Measurements from ENCODE around the gene ZP3. TPM values are rescaled to one million over a fixed set of nuclear protein-coding genes. Genes with fewer than 3 reads are reported as not detected.
"Not testable (repeated sequence)": the region's sequence is repeated elsewhere in the genome, so short reads cannot be mapped to it uniquely, and the experiment has no call there.

The ZP3 gene
- total RNA-seq, 6 donors from 2014 or later, result 0.61 to 11.8 (median 0.78) TPM; not detected in 1

- TF ChIP-seq EP300 (IDR thresholded peaks at IDR 0.05), result no peak
- no peak for TF ChIP-seq POLR2A (IDR thresholded peaks at IDR 0.05)
- no peak for TF ChIP-seq POLR2AphosphoS5 (IDR thresholded peaks at IDR 0.05)
- TF ChIP-seq, protein P1, sequence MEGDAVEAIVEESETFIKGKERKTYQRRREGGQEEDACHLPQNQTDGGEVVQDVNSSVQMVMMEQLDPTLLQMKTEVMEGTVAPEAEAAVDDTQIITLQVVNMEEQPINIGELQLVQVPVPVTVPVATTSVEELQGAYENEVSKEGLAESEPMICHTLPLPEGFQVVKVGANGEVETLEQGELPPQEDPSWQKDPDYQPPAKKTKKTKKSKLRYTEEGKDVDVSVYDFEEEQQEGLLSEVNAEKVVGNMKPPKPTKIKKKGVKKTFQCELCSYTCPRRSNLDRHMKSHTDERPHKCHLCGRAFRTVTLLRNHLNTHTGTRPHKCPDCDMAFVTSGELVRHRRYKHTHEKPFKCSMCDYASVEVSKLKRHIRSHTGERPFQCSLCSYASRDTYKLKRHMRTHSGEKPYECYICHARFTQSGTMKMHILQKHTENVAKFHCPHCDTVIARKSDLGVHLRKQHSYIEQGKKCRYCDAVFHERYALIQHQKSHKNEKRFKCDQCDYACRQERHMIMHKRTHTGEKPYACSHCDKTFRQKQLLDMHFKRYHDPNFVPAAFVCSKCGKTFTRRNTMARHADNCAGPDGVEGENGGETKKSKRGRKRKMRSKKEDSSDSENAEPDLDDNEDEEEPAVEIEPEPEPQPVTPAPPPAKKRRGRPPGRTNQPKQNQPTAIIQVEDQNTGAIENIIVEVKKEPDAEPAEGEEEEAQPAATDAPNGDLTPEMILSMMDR (IDR thresholded peaks at IDR 0.05), result no peak
- no peaks in the 10 kb centered on the region for H3K36me3 ChIP-seq
- WGBS, 2 donors, result 98% methylated on average over 7 of the region's 7 CpGs
- peaks cover 14 to 21% (median 17%) of the 10 kb centered on the region in 4 donors for H3K4me1 ChIP-seq
- no peak overlapping the region for H3K27ac ChIP-seq
- H3K9me3 ChIP-seq, result no peaks in the 10 kb centered on the region
- H3K4me3 ChIP-seq, result no peak overlapping the region
- ATAC-seq (ENCODE audit: low FRiP score in 2 of 2), result no peak
- no peak for DNase-seq
- no peaks in the 10 kb centered on the region for H3K27me3 ChIP-seq
Observed at GRCh38 chr7:76381814-76382213, 42.9 kb upstream of the ZP3 start.

- TF ChIP-seq POLR2AphosphoS5 (IDR thresholded peaks at IDR 0.05) (no peak), EP300 (IDR thresholded peaks at IDR 0.05) (no peak)
- no peaks in the 10 kb centered on the region for H3K36me3 ChIP-seq
- H3K9me3 ChIP-seq, result no peaks in the 10 kb centered on the region
- H3K27me3 ChIP-seq, result no peaks in the 10 kb centered on the region
- DNase-seq (no peak), ATAC-seq (ENCODE audit: low FRiP score in 2 of 2) (no peak)
- no peak overlapping the region for H3K4me3 ChIP-seq
- no peak overlapping the region for H3K27ac ChIP-seq
- peaks cover 14 to 21% (median 17%) of the 10 kb centered on the region in 4 donors for H3K4me1 ChIP-seq
- 77 to 78% methylated on average over 13 of the region's 13 CpGs for WGBS, 2 donors
Observed at GRCh38 chr7:76383089-76383944, 41.4 kb upstream of the ZP3 start.

DNA sequence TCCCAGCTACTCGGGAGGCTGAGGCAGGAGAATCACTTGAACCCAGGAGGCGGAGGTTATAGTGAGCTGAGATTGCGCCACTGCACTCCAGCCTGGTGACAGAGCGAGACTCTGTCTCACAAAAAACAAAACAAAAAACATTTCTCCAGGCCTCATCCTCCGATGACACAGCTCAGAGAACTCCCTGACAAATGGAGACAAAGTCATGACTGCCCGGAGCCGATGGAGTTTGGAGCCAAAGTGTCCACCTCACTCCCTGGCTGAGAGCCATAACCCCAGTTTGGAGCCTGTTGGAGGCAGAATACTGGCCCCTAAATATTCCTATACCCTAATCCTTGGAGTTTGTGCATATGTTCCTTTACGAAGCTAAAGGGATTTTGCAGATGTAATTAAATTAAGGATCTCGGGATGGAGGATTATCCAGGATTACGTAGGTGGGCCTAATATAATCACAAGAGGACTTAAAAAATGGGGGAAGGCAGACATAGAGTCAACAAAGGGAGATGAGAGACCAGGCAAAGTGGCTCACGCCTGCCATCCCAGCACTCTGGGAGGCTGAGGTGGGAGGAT lies 38.0 kb upstream of the ZP3 start:
- Histone ChIP-seq H3K4me3 (no peak overlapping the region), H3K27me3 (no peaks in the 10 kb centered on the region), H3K36me3 (no peaks in the 10 kb centered on the region), H3K27ac (no peak overlapping the region), H3K9me3 (no peaks in the 10 kb centered on the region), H3K4me1 (no peaks in the 10 kb centered on the region)
- 91 to 94% methylated on average over 10 to 11 of the region's 11 CpGs for WGBS, 2 donors
- ATAC-seq (ENCODE audit: low FRiP score in 2 of 2) (peak in 1 of 2 donors; percentile 72), DNase-seq (no peak)
- TF ChIP-seq, protein P1 (IDR thresholded peaks at IDR 0.05), result no peak
- no peak for TF ChIP-seq POLR2A (IDR thresholded peaks at IDR 0.05)
- no peak for TF ChIP-seq EP300 (IDR thresholded peaks at IDR 0.05)

DNA sequence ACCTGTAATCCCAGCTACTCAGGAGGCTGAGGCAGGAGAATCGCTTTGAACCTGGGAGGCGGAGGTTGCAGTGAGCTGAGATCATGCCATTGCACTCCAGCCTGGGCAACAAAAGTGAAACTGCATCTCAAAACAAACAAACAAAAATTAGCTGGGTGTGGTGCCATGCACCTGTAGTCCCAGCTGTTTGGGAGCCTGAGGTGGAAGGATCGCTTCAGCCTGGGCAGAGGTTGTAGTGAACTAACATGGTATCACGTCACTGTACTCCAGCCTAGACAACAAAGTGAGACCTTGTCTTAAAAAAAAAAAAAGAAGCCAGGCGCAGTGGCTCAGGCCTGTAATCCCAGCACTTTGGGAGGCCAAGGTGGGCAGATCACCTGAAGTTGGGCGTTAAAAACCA lies 37.0 kb upstream of the ZP3 start:
- not testable (repeated sequence) for ATAC-seq (ENCODE audit: low FRiP score in 2 of 2); DNase-seq
- WGBS, 2 donors, result 90 to 98% methylated on average over 6 of the region's 6 CpGs

DNA sequence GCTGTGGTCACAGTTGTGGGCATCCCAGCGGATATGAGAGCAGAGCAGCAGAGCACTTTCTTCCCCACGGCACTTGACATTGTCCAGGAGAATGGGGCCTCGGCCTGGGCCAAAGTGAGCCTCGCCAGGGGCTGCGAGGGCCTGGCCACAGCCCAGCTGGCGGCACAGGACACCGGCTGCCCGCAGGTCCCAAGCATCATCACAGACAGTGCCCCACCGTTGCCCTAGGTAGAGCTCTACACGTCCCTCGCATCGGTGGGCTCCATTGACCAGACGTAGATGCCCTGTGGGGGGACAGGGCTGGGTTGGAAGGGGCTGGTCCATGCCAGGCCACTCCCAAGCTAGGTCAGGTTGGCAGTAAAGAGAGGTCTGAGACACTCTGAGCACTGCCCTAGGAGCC lies 34.7 kb upstream of the ZP3 start:
- no peak for TF ChIP-seq POLR2AphosphoS5 (IDR thresholded peaks at IDR 0.05)
- TF ChIP-seq, protein P1 (IDR thresholded peaks at IDR 0.05), result no peak
- TF ChIP-seq EP300 (IDR thresholded peaks at IDR 0.05), result no peak
- no peak for TF ChIP-seq POLR2A (IDR thresholded peaks at IDR 0.05)
- DNase-seq (no peak), ATAC-seq (ENCODE audit: low FRiP score in 2 of 2) (no peak)
- Histone ChIP-seq H3K9me3 (no peaks in the 10 kb centered on the region), H3K27me3 (no peaks in the 10 kb centered on the region), H3K27ac (no peak overlapping the region), H3K4me3 (no peak overlapping the region), H3K36me3 (no peaks in the 10 kb centered on the region), H3K4me1 (peaks cover 5 to 16% (median 12%) of the 10 kb centered on the region in 4 donors)
- 96% methylated on average over 11 to 12 of the region's 13 CpGs for WGBS, 2 donors

More for the DNA sequence above, 37.0 kb upstream of the ZP3 start:
- H3K4me1 ChIP-seq, H3K36me3 ChIP-seq, H3K4me3 ChIP-seq, H3K9me3 ChIP-seq, H3K27ac ChIP-seq, H3K27me3 ChIP-seq: not testable (repeated sequence)
